Measurements from ENCODE around the gene KIRREL1.

Gene KIRREL1

GRCh38 chr1:158007667-158008386, 14.4 kb downstream of the KIRREL1 start:
- DNase-seq, result no peak

- no peak for DNase-seq
These were observed 15.2 kb downstream of the KIRREL1 start for GRCh38 chr1:158008630-158009029.

- DNase-seq, result no peak
These were observed 18.3 kb downstream of the KIRREL1 start for GRCh38 chr1:158011714-158012113.

- no peak for DNase-seq
These were observed 20.6 kb downstream of the KIRREL1 start for GRCh38 chr1:158013840-158014730.

- DNase-seq, result no peak
These were observed 21.4 kb downstream of the KIRREL1 start for GRCh38 chr1:158014731-158015320.

GRCh38 chr1:158016651-158017335, 23.3 kb downstream of the KIRREL1 start:
- no peak for DNase-seq

- DNase-seq, result no peak
These were observed 24.6 kb downstream of the KIRREL1 start for GRCh38 chr1:158017800-158018595.

GRCh38 chr1:158019171-158019868, 25.9 kb downstream of the KIRREL1 start:
- DNase-seq, result no peak

GRCh38 chr1:158020259-158020885, 26.9 kb downstream of the KIRREL1 start:
- DNase-seq, result no peak

- no peak for DNase-seq
These were observed 27.6 kb downstream of the KIRREL1 start for GRCh38 chr1:158020886-158021620.

GRCh38 chr1:158021721-158022120, 28.3 kb downstream of the KIRREL1 start:
- DNase-seq, result no peak

- no peak for DNase-seq
These were observed 29.3 kb downstream of the KIRREL1 start for GRCh38 chr1:158022554-158023312.

GRCh38 chr1:158024737-158025136, 31.3 kb downstream of the KIRREL1 start:
- no peak for DNase-seq

GRCh38 chr1:158025576-158026230, 32.3 kb downstream of the KIRREL1 start:
- DNase-seq, result no peak

GRCh38 chr1:158026651-158027050, 33.2 kb downstream of the KIRREL1 start:
- DNase-seq, result no peak

GRCh38 chr1:158027508-158027907, 34.1 kb downstream of the KIRREL1 start:
- DNase-seq, result no peak

GRCh38 chr1:158028969-158029368, 35.5 kb downstream of the KIRREL1 start:
- DNase-seq, result no peak

- peak; percentile 2 for DNase-seq
These were observed 41.6 kb downstream of the KIRREL1 start for GRCh38 chr1:158035014-158035413.

- no peak for DNase-seq
These were observed 42.6 kb downstream of the KIRREL1 start for GRCh38 chr1:158035976-158036583.

All from NCI-H2171 treated with DMSO at 0.1 percent for 48 hours (cell line).